GM20000 (cell line): ENCODE measurements around the gene PHACTR2.
"Not testable (repeated sequence)": the region's sequence is repeated elsewhere in the genome, so short reads cannot be mapped to it uniquely, and the experiment has no call there.

Source experiments
- DNase-seq: peaks from one replicate; pipeline ENCODE4 v3.0.0; 2012; ENCODE audit warnings: low spot score
- TF ChIP-seq, protein P1 (sequence below): IDR thresholded peaks from 2 replicates; pipeline ENCODE4 v1.5.1; 2012; ENCODE audit warnings: mild to moderate bottlenecking, control low read depth; ENCODE audit errors: extremely low read depth, missing control alignments

Gene PHACTR2

DNA sequence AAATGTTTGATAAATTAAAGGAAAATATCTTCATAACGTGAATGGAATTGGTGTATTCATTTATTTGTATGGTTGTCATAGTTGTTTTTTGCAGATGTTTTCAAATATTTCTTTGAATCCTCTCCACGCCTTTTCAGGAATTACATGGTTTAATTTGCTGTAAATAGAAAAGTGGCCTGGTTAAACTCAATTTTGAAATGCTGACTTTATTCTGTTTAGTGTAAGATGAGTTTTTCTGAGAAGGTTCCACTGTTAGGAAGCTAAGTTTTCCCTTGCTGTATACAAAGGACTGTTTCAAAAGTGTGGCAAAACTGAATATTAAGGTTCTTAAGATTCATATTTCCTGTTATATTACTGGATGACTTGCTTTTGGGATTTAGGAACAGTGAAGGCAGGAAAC is 186.0 kb downstream of the PHACTR2 start:
- DNase-seq: no peak
- TF ChIP-seq, protein P1, sequence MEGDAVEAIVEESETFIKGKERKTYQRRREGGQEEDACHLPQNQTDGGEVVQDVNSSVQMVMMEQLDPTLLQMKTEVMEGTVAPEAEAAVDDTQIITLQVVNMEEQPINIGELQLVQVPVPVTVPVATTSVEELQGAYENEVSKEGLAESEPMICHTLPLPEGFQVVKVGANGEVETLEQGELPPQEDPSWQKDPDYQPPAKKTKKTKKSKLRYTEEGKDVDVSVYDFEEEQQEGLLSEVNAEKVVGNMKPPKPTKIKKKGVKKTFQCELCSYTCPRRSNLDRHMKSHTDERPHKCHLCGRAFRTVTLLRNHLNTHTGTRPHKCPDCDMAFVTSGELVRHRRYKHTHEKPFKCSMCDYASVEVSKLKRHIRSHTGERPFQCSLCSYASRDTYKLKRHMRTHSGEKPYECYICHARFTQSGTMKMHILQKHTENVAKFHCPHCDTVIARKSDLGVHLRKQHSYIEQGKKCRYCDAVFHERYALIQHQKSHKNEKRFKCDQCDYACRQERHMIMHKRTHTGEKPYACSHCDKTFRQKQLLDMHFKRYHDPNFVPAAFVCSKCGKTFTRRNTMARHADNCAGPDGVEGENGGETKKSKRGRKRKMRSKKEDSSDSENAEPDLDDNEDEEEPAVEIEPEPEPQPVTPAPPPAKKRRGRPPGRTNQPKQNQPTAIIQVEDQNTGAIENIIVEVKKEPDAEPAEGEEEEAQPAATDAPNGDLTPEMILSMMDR: no peak

DNA sequence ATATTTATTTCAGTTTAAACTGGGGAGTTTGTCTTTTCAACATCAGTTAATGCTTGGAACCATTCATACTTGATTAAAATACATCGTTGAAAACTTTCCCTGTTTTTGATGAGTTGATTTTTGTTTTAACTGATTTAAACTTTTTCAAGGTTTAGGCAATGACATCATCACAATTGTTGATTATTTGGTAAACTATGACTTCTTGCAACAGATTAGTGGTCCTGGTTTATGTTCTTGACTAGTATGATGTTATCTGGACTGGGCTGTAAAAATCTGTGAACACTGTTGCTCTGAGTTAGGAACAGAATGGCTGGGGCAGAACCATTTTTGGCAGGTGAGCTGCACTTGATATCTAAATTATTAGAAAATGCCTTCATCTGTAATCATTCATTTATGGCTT is 186.5 kb downstream of the PHACTR2 start, which contains the start of gene ZC2HC1B:
Gene ZC2HC1B, plus strand, starts transcription at position 241 of the 400 bp plus-strand sequence. Its CDS starts 66 bp downstream, at position 307.
- DNase-seq: no peak
- TF ChIP-seq, protein P1: no peak

DNA sequence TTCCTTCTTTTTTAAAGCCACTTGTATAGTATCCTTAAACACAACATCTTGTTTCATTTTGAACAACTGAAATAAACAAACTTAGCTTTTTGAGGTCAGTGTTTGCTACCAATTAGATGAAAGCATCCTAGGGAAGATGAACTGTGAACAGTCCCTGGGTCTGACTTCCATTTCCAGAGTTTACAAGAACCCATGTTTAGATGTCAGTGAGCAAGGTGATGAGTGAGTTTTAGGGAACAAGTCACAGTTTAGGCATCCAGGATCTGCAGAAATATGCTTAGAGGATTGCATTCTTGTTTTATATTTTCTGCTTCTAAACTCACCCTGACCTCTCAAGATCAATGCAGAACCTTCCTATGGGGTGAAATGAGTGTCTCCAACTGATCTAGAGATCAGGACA is 189.5 kb downstream of the PHACTR2 start:
- TF ChIP-seq, protein P1: no peak
- no peak for DNase-seq

DNA sequence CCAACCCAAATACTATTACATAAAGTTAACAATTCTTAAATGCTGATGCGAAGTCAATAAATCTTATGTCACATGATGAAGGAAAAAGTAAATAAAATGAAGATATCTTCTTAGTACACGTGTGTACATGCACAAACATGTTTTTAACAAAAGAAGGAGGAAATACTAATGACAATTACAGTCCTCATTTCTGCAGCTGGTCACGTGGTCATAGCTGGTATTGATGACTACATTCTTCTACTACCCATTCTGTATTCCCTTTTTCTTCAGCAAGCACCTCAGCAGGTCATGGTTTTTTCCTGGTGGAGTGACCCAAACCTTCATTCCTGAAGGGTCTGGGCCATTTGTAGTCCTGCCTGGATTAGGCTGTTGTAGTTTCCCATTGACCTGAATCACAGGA is 191.0 kb downstream of the PHACTR2 start:
- DNase-seq: not testable (repeated sequence)

DNA sequence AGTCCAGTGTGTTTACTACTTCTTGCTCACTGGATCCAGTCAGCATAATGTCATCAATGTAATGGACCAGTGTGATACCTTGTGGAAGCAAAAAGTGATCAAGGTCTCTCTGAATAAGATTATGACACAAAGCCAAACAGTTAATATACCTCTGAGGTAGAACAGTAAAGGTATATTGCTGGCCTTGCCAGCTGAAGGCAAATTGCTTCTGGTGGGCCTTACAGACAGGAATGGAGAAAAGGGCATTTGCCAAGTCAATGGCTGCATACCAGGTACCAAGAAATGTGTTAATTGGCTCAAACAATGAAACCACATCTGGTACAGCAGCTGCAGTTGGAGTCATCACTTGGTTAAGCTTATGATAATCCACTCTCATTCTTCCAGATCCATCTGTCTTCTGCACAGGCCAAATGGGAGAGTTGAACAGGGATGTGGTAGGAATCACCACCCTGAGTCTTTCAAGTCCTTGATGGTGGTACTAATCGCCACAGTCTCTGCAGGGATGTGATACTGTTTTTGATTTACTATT is 193.5 kb downstream of the PHACTR2 start:
- not testable (repeated sequence) for DNase-seq

DNA sequence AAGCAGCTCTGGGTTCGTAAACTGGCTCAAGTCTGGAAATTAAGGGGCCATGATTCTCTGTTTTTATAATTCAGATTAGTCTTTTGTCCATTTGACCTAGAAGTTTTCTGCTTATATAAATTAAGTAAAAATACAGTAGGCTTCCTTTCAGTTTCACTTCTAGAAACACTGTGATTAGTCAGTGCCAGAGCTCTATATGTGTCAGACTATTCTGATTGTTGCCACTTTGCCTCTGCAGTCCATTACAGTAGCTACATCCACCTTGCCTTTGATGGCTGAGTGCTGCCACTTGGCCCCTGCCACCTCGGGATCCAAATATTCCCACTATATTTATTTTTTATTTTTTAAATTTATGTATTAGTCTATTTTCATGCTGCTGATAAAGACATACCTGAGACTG is 194.4 kb downstream of the PHACTR2 start:
- peak; percentile 20 for DNase-seq
- TF ChIP-seq, protein P1: no peak

DNA sequence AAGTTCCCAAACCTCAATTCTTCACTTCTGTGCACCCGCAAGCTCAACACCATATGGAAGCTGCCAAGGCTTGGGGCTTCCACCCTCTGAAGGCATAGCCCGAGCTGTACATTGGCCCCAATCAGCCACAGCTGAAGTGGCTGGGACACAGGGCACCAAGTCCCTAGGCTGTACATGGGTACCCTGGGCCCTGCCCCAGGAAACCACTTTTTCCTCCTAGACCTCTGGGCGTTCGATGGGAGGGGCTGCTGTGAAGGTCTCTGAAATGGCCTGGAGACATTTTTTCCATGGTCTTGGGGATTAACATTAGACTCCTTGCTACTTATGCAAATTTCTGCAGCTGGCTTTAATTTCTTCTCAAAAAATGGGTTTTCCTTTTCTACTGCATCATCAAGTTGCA is 195.8 kb downstream of the PHACTR2 start:
- not testable (repeated sequence) for DNase-seq

DNA sequence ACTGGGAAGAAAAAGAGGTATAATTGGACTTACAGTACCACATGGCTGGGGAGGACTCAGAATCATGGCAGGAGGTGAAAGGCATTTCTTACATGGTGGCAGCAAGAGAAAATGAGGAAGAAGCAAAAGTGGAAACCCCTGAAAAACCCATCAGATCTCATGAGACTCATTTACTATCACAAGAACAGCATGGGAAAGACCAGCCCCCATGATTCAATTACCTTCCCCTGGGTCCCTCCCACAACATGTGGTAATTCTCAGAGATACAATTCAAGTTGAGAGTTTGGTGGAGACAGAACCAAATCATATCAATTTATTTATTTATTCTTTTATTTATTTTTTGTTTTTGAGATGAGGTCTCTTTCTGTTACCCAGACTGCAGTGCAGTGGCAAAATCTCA is 196.7 kb downstream of the PHACTR2 start:
- DNase-seq: not testable (repeated sequence)

DNA sequence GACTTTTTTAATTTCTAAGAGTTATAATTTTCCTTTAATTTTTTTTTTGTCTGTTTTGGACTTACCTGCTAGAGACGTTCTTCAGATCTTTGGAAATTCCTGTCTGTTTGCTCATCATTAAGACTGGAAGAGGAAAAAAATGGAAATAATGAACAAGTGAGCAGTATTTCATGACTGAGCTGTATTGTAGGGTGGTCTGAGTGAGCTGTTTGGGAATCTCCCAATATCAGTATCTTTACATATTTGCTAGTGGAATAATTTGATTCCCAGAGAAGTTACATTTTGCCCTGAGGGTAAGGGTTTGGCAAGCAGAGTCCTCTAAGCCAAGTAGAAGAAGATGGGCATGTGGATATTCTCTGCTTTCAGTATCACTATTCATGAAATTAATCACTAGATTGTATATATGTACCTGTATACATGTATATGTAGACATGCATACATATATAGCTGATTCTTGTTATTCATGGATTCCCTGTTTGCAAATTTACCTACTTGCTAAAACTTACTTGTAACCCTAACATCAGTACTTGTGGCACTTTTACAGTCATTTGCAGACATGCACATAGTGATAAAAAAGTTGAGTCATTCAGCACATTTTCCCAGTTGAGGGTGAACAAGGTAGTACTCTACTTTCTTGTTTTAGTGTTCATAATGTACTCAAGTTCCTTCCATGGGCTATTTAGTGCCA is 200.0 kb downstream of the PHACTR2 start:
- TF ChIP-seq, protein P1: no peak
- DNase-seq: no peak
